DLD1 (cell line): ENCODE results near the gene ZFP2.

Source experiments
- in situ Hi-C: cut with HindIII; loops from 2 replicates; pipeline ENCODE4 v1.10.0; 2017; ENCODE audit warnings: low sequenced_read_pairs

ZFP2 gene

DNA sequence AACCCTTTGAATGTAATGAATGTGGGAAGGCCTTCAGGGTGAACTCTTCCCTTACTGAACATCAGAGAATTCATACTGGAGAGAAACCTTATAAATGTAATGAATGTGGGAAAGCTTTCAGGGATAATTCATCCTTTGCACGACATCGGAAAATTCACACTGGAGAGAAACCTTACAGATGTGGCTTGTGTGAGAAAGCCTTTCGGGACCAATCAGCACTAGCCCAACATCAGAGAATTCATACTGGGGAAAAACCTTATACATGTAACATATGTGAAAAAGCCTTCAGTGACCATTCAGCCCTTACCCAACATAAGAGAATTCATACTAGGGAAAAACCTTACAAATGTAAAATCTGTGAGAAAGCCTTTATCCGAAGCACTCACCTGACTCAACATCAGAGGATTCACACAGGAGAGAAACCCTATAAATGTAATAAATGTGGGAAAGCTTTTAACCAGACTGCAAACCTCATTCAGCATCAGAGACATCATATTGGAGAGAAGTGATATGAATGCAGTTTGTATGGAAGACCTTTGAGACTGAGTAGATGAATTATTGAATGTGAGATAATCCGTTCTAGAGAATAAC, 69.8 kb downstream of the ZFP2 start:
- in situ Hi-C loops: no loop called here

DNA sequence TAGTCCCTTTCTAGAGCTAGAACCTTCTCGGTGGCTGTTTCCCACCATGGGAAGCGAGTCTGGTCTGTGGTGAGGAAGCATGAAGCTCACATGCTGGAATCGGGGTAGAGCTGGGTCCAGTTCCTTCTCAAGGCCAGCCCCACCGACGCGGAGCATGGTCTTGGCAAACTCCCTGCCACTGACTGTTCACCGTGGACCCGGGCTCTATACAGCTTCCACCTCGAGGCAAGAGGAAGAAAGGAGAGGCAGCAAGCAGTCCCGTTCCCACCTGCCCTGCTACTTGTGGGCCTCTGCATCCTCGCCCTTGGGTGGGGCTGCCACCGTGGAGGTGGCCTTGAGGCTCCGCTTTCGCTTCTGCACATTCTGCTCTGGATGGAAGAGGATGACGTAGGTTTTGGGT, 85.7 kb downstream of the ZFP2 start:
- in situ Hi-C loops: no loop called here
